ENCODE measurements around the gene FBXL14. TPM values are rescaled to one million over a fixed set of nuclear protein-coding genes. Genes with fewer than 3 reads are reported as not detected.

The FBXL14 gene
- polyA plus RNA-seq, 3 donors: 6.2 to 9.8 (median 7.2) TPM

DNA sequence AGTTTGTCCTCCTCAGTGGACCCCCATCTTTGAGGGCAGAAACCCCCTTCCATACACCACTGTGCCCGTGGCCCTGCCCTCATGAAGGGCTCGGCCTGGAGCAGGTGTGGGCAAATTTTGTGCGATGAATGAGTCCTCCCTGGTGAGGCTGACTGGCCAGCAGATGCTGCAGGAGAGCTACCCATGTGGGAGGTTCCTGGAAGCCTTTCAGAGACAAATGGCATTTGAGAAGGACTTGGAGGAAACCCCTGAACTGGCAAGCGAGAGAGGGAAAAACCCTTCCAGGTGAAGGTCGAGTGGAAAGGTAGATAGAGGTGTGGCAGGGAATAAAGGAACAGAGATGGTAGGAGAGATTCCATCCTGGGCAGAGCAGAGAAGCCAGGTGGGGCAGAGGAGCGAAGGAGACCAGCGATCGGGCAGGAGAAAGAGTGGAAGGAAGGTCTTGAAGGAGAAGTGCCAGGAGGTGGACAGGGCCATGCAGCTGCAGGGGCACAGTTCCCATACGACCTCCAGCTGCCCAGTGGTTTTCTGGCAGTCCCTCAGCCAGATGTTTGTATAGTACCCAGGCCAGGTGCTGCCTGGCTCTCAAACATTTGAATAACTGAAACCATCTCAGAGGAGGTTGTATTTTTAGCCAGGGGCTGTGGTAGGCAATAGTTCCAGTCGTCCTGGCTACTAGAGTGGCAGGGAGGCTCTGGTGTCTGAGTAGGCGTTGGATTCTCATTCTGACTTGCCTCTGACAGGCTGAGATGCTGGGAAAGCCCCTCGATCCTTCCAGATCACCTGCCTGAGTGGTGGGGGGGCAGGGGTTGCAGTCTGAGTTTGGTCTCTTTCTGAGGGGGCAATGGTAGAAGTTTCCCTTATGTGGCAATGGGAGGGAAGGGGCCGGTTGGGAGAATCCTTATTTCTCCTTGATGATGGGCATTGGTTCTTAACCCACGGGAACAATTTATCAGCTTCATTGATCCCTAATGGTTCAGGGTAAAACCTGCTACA lies 40.1 kb downstream of the FBXL14 start:
- Mint-ChIP-seq H3K27me3 (ENCODE audit: low read depth in 3 of 3) (peaks cover 3 to 7% (median 6%) of the 10 kb centered on the region in 3 donors), H3K9me3 (peaks cover 7 to 18% (median 8%) of the 10 kb centered on the region in 7 donors), H3K27ac (peak overlapping the region in 1 of 7 donors; percentile 7), H3K4me1 (no peaks in the 10 kb centered on the region), H3K36me3 (no peaks in the 10 kb centered on the region), H3K4me3 (no peak overlapping the region)
- Histone ChIP-seq H3K27me3 (ENCODE audit: control insufficient read depth in 2 of 2, insufficient read depth in 2 of 2, low read length in 2 of 2) (no peaks in the 10 kb centered on the region), H3K9ac (ENCODE audit: insufficient read depth, low read length, poor library complexity, severe bottlenecking) (no peak overlapping the region), H4K20me1 (ENCODE audit: insufficient read depth, low read length) (no peaks in the 10 kb centered on the region), H3K4me2 (replicated peaks; ENCODE audit: extremely low read depth, low read length, poor library complexity, severe bottlenecking) (no peak overlapping the region), H3K9me3 (replicated peaks in 1 of 2; ENCODE audit: control insufficient read depth in 1 of 2, insufficient read depth in 1 of 2, low read length in 2 of 2) (peaks cover 8 to 13% of the 10 kb centered on the region in 2 donors), H3K79me2 (ENCODE audit: insufficient read depth, low read length) (no peaks in the 10 kb centered on the region), H3K4me1 (ENCODE audit: control insufficient read depth in 1 of 2, insufficient read depth in 2 of 2, low read length in 2 of 2) (no peaks in the 10 kb centered on the region), H3K4me3 (replicated peaks in 1 of 3; ENCODE audit: low read depth in 2 of 3, low read length in 3 of 3) (no peak overlapping the region), H2AFZ (ENCODE audit: insufficient read depth, low read depth, low read length, poor library complexity, severe bottlenecking) (no peak overlapping the region), H3K36me3 (replicated peaks in 1 of 2; ENCODE audit: control insufficient read depth in 1 of 2, insufficient read depth in 2 of 2, low read length in 2 of 2) (no peaks in the 10 kb centered on the region), H3K27ac (ENCODE audit: low read depth in 1 of 2, low read length in 2 of 2) (no peak overlapping the region)
- WGBS (ENCODE audit: insufficient coverage): 83% methylated on average over 11 of the region's 14 CpGs
- no peak for DNase-seq
- TF ChIP-seq, protein P1, sequence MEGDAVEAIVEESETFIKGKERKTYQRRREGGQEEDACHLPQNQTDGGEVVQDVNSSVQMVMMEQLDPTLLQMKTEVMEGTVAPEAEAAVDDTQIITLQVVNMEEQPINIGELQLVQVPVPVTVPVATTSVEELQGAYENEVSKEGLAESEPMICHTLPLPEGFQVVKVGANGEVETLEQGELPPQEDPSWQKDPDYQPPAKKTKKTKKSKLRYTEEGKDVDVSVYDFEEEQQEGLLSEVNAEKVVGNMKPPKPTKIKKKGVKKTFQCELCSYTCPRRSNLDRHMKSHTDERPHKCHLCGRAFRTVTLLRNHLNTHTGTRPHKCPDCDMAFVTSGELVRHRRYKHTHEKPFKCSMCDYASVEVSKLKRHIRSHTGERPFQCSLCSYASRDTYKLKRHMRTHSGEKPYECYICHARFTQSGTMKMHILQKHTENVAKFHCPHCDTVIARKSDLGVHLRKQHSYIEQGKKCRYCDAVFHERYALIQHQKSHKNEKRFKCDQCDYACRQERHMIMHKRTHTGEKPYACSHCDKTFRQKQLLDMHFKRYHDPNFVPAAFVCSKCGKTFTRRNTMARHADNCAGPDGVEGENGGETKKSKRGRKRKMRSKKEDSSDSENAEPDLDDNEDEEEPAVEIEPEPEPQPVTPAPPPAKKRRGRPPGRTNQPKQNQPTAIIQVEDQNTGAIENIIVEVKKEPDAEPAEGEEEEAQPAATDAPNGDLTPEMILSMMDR (IDR thresholded peaks at IDR 0.05): no peak
- intact Hi-C loops (cut with micrococcal nuclease): no loop called here

DNA sequence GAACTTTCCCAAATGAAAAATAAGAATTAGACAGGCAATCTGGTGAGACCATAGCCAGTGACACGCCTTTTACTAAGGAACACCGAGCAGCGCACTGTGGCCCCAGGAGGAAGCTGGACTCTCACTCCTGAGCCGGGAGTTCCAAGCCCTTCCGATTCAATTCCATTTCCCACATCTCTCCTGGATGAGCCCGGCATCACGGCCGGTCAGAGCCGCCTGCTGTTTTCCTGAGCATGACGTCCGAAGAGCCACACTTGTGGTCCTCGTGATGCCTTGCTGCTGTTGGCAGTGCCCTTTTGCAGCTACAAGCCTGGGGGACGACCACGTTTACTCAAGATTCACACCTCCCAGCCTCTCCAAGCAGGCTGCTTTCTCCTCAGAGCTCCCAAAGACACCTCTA lies 40.8 kb downstream of the FBXL14 start:
- TF ChIP-seq, protein P1 (IDR thresholded peaks at IDR 0.05): no peak
- no peak overlapping the region for H3K4me3 Mint-ChIP-seq
- Histone ChIP-seq H3K9me3 (replicated peaks in 1 of 2; ENCODE audit: control insufficient read depth in 1 of 2, insufficient read depth in 1 of 2, low read length in 2 of 2) (peaks cover 8 to 13% of the 10 kb centered on the region in 2 donors), H3K9ac (ENCODE audit: insufficient read depth, low read length, poor library complexity, severe bottlenecking) (no peak overlapping the region), H3K36me3 (replicated peaks in 1 of 2; ENCODE audit: control insufficient read depth in 1 of 2, insufficient read depth in 2 of 2, low read length in 2 of 2) (no peaks in the 10 kb centered on the region), H3K79me2 (ENCODE audit: insufficient read depth, low read length) (no peaks in the 10 kb centered on the region), H3K4me3 (replicated peaks in 1 of 3; ENCODE audit: low read depth in 2 of 3, low read length in 3 of 3) (no peak overlapping the region), H3K27me3 (ENCODE audit: control insufficient read depth in 2 of 2, insufficient read depth in 2 of 2, low read length in 2 of 2) (no peaks in the 10 kb centered on the region), H2AFZ (ENCODE audit: insufficient read depth, low read depth, low read length, poor library complexity, severe bottlenecking) (no peak overlapping the region), H4K20me1 (ENCODE audit: insufficient read depth, low read length) (no peaks in the 10 kb centered on the region), H3K4me2 (replicated peaks; ENCODE audit: extremely low read depth, low read length, poor library complexity, severe bottlenecking) (no peak overlapping the region), H3K27ac (ENCODE audit: low read depth in 1 of 2, low read length in 2 of 2) (no peak overlapping the region), H3K4me1 (ENCODE audit: control insufficient read depth in 1 of 2, insufficient read depth in 2 of 2, low read length in 2 of 2) (no peaks in the 10 kb centered on the region)
- DNase-seq: no peak
- peaks cover 7 to 18% (median 10%) of the 10 kb centered on the region in 7 donors for H3K9me3 Mint-ChIP-seq
- no peaks in the 10 kb centered on the region for H3K4me1 Mint-ChIP-seq
- no peak overlapping the region for H3K27ac Mint-ChIP-seq
- no peaks in the 10 kb centered on the region for H3K36me3 Mint-ChIP-seq
- intact Hi-C loops (cut with micrococcal nuclease): no loop called here
- 93% methylated on average over 14 of the region's 14 CpGs for WGBS (ENCODE audit: insufficient coverage)
- H3K27me3 Mint-ChIP-seq (ENCODE audit: low read depth in 3 of 3): peaks cover 3 to 6% (median 4%) of the 10 kb centered on the region in 3 donors

All from CD14-positive monocyte (primary cell).